ENCODE data around the gene SWT1. TPM values are rescaled to one million over a fixed set of nuclear protein-coding genes. Genes with fewer than 3 reads are reported as not detected.

The SWT1 gene
- total and polyA plus RNA-seq, 9 of the 15 experiments (the other 6 are each of a cell fraction or from before 2014, with no cell fraction given): 1.5 to 3.4 (median 2.3) TPM

DNA sequence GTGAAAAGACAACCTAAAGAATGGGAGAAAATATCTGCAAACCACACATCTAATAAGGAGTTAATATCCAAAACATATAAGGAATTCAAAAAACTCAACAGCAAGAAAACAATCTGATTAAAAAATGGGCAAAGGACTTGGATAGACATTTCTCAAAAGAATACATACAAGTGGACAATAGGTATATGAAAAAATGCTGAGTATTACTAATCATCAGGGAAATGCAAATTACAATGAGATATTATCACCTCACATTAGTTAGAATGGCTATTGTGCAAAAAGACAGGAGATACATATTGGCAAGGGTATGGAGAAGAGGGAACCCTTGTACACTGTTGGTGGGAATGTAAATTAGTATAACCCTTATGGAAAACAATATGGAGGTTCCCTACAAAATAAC is 45.1 kb upstream of the SWT1 start:
- ChIA-PET POLR2A (no interaction called here), CTCF (ENCODE audit: low intra/inter-chr PET ratio) (no interaction called here)
- no peaks in the 10 kb centered on the region for H4K20me1 ChIP-seq (replicated peaks; ENCODE audit: control insufficient read depth, insufficient read depth, low read length)
- in situ Hi-C loops (cut with MboI): no loop called here
- H3K4me3 ChIP-seq: no peak overlapping the region
- no peak overlapping the region for H2AFZ ChIP-seq (ENCODE audit: low read depth, low read length)
- ATAC-seq (no peak), FAIRE-seq (no peak), DNase-seq (ENCODE audit: extremely low read depth in 1 of 4, low spot score in 3 of 4) (no peak)
- no peak for TF ChIP-seq TFE3 (CRISPR knock-in tag; IDR thresholded peaks at IDR 0.05)
- TF ChIP-seq CTCF (IDR thresholded peaks at IDR 0.05 in 2 of 3, conservative IDR thresholded peaks at IDR 0.05 in 1 of 3; ENCODE audit: insufficient read depth in 2 of 3, low read depth in 1 of 3, low read length in 3 of 3): no peak
- TF ChIP-seq MAFK (IDR thresholded peaks at IDR 0.05; ENCODE audit: low read length): peak; percentile 20; the same call in 1 of the 2 replicates
- no peak for TF ChIP-seq CCNT2 (IDR thresholded peaks at IDR 0.05; ENCODE audit: borderline replicate concordance, extremely low read depth, insufficient read length, low read depth, low read length)
- no peak for TF ChIP-seq ARNT (IDR thresholded peaks at IDR 0.05)
- peak; percentile 81 for TF ChIP-seq C11orf30 (IDR thresholded peaks at IDR 0.05; ENCODE audit: low read depth)
- no peak for TF ChIP-seq NR3C1 (CRISPR knock-in tag; IDR thresholded peaks at IDR 0.05)
- peak; percentile 41 for TF ChIP-seq MAFF (IDR thresholded peaks at IDR 0.05; ENCODE audit: low read length)
- TF ChIP-seq POLR2AphosphoS2 (IDR thresholded peaks at IDR 0.05; ENCODE audit: low read length): no peak
- peak; percentile 67 for TF ChIP-seq MAFG (tag; conservative IDR thresholded peaks at IDR 0.05)
- TF ChIP-seq KLF13 (tag; IDR thresholded peaks at IDR 0.05; ENCODE audit: borderline replicate concordance, low read depth): no peak
- TF ChIP-seq ZNF197 (CRISPR knock-in tag; IDR thresholded peaks at IDR 0.05; ENCODE audit: low read depth): no peak
- no peak for TF ChIP-seq HDGF (IDR thresholded peaks at IDR 0.05)
- peak; percentile 93 for TF ChIP-seq ZNF316 (IDR thresholded peaks at IDR 0.05)
- TF ChIP-seq SAP30 (IDR thresholded peaks at IDR 0.05; ENCODE audit: borderline replicate concordance, insufficient read depth, low read depth, low read length, poor library complexity, severe bottlenecking): no peak
- TF ChIP-seq U2AF2 (optimal IDR thresholded peaks at IDR 0.05; ENCODE audit: low read depth, low read length): no peak
- TF ChIP-seq, protein P1, sequence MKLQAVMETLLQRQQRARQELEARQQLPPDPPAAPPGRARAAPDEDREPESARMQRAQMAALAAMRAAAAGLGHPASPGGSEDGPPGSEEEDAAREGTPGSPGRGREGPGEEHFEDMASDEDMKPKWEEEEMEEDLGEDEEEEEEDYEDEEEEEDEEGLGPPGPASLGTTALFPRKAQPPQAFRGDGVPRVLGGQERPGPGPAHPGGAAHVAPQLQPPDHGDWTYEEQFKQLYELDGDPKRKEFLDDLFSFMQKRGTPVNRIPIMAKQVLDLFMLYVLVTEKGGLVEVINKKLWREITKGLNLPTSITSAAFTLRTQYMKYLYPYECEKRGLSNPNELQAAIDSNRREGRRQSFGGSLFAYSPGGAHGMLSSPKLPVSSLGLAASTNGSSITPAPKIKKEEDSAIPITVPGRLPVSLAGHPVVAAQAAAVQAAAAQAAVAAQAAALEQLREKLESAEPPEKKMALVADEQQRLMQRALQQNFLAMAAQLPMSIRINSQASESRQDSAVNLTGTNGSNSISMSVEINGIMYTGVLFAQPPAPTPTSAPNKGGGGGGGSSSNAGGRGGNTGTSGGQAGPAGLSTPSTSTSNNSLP (IDR thresholded peaks at IDR 0.05; ENCODE audit: borderline replicate concordance, low read depth, low read length): no peak
- H3K9ac ChIP-seq (ENCODE audit: insufficient read depth in 1 of 2, low read depth in 2 of 2, low read length in 2 of 2): no peak overlapping the region
- no peaks in the 10 kb centered on the region for H3K36me3 ChIP-seq (ENCODE audit: control insufficient read depth, insufficient read depth, low read length)
- peaks cover 3% of the 10 kb centered on the region; the same call in 1 of the 2 replicates for H3K9me3 ChIP-seq (replicated peaks; ENCODE audit: control insufficient read depth, insufficient read depth, low read depth, low read length)
- no peaks in the 10 kb centered on the region for H3K27me3 ChIP-seq (ENCODE audit: control insufficient read depth in 2 of 2, insufficient read depth in 2 of 2, low read length in 2 of 2)
- no peak overlapping the region for H3K4me2 ChIP-seq (ENCODE audit: insufficient read depth, low read length)
- H3K79me2 ChIP-seq (ENCODE audit: control insufficient read depth, insufficient read depth, low read length): no peaks in the 10 kb centered on the region
- H3K27ac ChIP-seq (ENCODE audit: extremely low read depth, low read depth, low read length): no peak overlapping the region
- H3K9me1 ChIP-seq (ENCODE audit: control insufficient read depth, insufficient read depth, low read length): no peaks in the 10 kb centered on the region
- no TSS peak for BruUV-seq (replicated peaks)
- intact Hi-C loops (cut with micrococcal nuclease): no loop called here
- no peaks in the 10 kb centered on the region for H3K4me1 ChIP-seq (replicated peaks in 1 of 2; ENCODE audit: control insufficient read depth in 2 of 2, insufficient read depth in 2 of 2, low read length in 2 of 2)
